ES-I3 (cell line): Measurements from ENCODE around the gene TTYH3.
A peak's percentile ranks its signal among the peaks of the same experiment; 100 is the strongest.

Experiments used
- H3K36me3 ChIP-seq: 2 replicates; pipeline ENCODE4 v1.6.1; 2013; ENCODE audit warnings: mild to moderate bottlenecking, low read length, control low read depth, moderate library complexity; ENCODE audit not compliant: insufficient read depth
- H3K4me1 ChIP-seq: 2 replicates; pipeline ENCODE4 v1.6.1; 2013; ENCODE audit warnings: mild to moderate bottlenecking, control low read depth, low read length; ENCODE audit not compliant: insufficient read depth
- H3K9ac ChIP-seq: 2 replicates; pipeline ENCODE4 v1.6.1; 2013; ENCODE audit warnings: low read depth, mild to moderate bottlenecking, low read length, moderate library complexity
- H3K9me3 ChIP-seq: 2 replicates; pipeline ENCODE4 v1.6.1; 2013; ENCODE audit warnings: mild to moderate bottlenecking, low read length, moderate library complexity; ENCODE audit not compliant: control insufficient read depth, insufficient read depth

The TTYH3 gene

DNA sequence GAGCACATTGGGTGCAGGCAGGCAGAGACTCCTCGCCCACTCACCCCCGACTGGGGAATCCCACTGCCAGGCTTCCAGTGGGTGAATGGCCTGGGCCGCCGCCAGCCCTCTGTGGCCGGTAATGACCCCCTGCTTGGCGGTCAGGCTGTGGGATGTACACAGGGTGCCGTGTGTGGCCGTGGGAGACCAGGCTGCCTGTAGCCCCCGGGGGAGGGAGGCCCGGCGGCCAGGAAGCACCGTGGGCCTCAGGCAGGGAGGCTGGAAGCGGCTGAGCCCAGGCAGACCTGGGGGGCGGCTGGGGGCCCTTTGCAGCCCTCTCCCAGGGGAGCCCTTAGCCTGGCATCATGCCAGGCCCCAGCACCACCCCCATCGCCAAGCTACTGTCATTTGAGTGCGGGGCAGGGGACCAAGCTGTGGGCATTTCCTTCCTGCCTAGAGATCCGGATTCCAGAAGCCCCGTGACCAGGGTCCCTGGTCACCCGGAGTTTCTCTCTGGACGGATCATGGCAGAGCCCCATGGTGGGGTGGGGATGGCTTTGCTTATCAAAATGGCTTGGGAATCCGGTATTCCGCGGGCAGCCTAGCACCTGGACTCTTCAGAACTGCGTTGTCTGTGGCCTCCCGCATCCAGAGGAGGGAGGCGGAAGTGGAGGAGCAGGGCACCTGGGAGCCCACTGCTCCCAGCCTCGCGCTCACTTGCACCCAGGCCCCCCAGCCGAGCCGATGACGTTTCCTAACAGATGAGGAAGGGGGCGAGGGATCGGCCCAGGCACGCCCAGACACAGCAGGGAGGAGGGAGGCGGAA lies 1.1 kb downstream of the TTYH3 start:
- Histone ChIP-seq H3K36me3 (peaks cover 4% of the 10 kb centered on the region; the same call in 1 of the 2 replicates), H3K4me1 (no peaks in the 10 kb centered on the region; the same call in 1 of the 2 replicates), H3K9me3 (no peaks in the 10 kb centered on the region), H3K9ac (peak overlapping the region; percentile 78)

DNA sequence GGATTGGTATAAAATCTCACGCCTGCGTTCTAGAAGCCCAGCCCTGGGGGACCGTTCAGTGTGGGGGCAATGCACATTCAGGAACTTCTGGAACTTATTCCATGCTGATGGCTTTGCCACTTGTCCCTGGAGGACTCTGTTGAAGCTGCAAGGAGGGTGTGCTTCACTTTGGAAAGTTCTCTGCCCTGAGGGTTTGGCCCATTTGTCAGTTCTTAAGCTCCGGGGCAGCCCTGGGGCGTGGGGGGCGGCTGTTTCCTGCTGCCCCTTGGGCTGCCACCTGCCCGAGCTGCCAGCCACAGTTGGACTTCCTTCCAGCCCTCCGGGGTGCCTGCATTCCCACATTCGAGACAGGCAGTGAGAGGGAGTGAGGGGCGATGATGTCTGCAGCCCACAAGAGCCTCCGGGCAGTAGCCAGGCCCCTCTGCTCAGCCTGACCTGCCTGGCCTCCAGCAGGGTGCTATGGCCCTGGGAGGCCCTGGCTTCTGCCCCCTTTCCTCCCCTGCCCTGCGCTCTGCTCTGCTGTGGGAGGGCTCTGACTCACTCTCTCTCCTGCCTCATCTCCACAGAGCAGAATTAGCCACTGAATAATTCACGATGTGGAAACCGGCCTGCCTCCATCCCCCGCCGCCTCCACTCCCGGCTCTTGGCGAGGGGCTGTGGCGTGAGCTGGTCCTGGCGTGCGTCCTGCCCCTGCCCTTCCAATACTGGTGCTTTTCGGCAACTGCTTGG lies 1.9 kb downstream of the TTYH3 start:
- peaks cover 4% of the 10 kb centered on the region; the same call in 1 of the 2 replicates for H3K36me3 ChIP-seq
- peak overlapping the region; percentile 78 for H3K9ac ChIP-seq
- no peaks in the 10 kb centered on the region; the same call in 1 of the 2 replicates for H3K4me1 ChIP-seq
- H3K9me3 ChIP-seq: no peaks in the 10 kb centered on the region

DNA sequence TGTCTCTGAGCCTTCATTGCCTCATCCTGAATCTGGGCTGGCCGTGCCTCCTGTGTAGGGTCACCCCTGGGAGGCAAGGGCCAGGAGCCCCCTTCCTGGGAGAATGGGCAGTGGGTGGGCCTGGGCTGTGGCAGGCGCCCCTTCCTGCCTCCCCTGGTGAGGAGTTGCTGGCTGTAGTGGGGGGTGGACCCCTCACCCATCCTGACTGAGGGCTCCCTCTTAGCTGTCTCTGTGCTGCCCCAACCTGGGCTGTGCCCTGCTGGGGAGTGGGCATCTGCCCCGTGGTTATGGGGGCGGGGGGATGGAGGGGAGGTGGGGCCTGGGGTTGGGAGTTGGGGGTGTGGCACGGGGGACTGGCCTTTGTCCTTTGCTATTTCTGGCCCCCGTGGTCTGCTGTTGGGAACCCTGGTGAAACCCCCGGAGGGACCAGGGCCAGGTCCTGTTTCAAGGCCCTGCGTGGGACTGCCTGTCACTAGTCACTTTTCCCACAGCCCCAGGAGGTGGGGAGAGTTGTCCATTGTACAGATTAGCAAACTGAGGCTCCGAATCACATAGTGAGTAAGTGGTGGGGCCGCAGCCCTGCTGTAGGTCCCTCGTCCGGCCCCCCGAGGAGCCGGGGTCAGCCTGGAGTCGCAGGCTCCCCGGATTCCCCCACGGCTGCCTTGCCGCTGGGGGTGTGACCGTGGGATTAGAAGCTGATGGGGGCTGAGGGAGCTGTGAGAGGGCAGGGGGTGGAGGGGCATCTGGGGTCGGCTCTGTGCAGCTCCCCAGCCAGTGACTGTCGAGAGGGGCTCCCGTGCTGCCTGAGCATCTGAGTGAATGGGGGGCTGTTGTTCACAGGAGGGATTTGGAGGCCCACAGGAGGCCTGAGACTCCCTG lies 2.7 kb downstream of the TTYH3 start:
- H3K36me3 ChIP-seq: peaks cover 4% of the 10 kb centered on the region; the same call in 1 of the 2 replicates
- no peaks in the 10 kb centered on the region for H3K9me3 ChIP-seq
- peak overlapping the region; percentile 78; the same call in 1 of the 2 replicates for H3K9ac ChIP-seq
- no peaks in the 10 kb centered on the region; the same call in 1 of the 2 replicates for H3K4me1 ChIP-seq

DNA sequence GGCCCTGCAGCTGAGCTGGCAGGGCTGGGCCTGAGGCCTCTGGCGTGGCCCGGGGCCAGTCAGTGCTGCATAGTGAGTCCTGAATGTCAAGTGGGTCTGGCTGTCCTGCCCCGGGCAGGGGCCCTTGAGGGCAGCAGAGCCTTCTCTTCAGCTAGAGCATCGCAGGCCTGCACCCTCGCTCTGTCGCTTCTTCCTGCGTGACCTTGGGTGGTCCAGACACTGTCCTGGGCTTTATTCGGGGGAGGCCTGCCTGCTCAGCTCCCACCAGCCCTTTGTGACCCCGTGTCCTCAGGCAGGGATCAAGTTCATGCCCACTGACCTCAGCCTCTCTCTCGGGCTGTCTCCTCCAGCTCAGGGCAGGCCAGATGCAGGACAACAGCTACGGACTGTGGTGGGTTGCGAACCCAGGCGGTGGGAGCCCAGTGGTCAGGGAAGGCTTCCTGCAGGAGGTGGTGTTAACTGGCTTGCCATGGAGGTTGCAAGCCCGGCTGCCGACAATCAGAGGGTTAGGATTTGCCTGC lies 3.4 kb downstream of the TTYH3 start:
- Histone ChIP-seq H3K4me1 (no peaks in the 10 kb centered on the region; the same call in 1 of the 2 replicates), H3K9ac (no peak overlapping the region), H3K36me3 (peaks cover 4% of the 10 kb centered on the region; the same call in 1 of the 2 replicates)

DNA sequence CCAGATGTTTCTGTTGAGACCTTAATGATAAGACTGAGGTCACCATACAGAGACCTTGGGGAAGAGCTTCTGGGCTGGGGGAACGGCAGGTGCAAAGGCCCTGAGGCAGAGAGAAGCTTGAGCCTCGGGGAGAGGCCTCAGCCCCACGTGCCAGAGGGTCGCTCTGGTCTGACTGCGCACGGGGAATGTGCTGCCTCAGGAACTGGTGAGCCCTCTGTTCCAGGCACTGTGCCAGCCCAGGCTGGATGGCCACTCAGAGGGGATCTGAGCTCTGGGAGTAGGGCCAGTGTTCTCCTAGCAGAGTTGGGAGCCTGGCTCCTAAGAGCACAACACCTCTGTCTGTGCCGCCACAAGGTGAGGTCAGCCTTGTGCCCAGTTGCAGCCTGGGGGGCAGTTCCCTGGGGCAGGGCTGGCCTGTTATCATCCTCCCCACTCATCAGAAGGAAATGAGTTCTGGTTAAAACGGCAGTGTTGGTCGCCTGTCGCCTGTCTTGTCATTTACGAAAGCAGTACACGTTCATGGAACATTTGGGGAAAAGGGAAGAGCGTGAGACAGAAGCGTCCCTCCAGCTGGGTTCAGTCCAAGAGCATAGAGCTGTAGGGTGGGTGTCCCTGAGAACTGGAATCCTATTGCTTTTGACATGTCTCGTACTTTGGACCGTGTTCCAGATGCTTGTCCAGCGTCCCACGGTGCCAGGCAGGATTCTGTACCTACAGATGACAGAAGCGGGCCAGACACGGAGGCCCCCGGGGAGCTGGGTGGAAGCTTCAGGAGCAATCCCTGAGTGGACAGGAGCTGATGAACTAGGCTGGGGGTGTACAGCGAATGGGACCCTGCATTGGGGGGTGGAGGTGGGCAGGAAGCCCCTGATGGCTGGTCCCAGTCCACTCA lies 4.3 kb downstream of the TTYH3 start:
- H3K9me3 ChIP-seq: no peaks in the 10 kb centered on the region
- H3K36me3 ChIP-seq: peaks cover 4% of the 10 kb centered on the region; the same call in 1 of the 2 replicates
- no peaks in the 10 kb centered on the region; the same call in 1 of the 2 replicates for H3K4me1 ChIP-seq
- H3K9ac ChIP-seq: no peak overlapping the region

More for the DNA sequence above, 3.4 kb downstream of the TTYH3 start:
- H3K9me3 ChIP-seq: no peaks in the 10 kb centered on the region

DNA sequence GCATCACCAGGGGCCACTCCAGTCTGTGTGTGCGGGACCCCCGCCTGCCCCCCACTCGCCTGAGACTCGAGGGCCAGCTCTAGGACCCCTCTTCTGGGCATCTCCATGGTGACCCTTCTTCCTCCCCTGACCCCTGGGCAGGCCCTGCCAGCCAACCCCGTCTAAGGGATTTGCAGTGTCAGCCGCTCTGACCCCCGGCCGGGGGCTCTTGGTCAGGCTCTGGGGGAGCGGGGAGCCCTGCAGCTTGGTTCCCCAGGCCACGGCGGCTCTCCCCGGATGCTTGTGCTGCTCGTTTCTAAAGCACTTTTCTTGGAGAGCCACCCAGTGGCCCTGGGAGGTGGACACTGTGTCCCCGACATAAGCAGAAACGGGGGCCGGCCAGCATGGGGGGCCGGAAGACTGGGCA lies 5.3 kb downstream of the TTYH3 start:
- Histone ChIP-seq H3K9ac (no peak overlapping the region), H3K4me1 (no peaks in the 10 kb centered on the region; the same call in 1 of the 2 replicates), H3K36me3 (peaks cover 4% of the 10 kb centered on the region; the same call in 1 of the 2 replicates), H3K9me3 (no peaks in the 10 kb centered on the region)

DNA sequence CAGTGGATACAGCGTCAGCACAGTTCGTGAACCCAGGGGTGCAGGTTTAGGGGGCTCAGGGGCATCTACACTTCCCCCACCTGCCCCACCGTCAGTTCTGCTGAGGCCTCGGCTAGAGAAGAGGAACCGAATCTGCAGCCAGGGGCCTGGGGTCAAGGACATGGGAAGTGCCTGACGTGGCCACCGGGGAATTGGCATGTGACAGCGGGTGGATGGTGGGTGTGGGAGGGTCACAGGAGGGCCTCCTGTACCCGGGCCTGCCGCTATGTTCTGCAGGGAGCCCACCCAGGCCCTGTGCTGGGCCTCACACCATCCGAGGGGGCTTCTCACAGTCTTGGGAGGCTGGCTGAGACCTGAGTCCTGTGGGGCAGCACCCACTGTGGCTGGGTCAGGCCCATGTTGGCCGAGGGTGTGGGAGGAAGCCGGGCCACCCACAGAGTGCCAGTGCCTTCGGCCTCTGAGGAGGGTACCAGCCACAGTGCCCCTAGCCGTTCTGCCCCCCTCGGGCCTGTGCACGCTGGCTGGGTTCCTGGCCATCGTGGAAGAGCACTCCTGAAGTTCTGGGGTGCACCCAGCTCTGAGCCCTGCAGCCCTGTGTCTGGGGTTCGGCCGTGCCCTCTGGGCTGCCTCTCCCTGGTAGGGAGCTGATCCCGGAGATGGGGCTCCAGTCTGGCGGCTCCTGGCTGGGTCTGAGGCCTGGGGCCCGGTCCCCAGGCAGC lies 5.9 kb downstream of the TTYH3 start:
- H3K9ac ChIP-seq: no peak overlapping the region
- peaks cover 4% of the 10 kb centered on the region; the same call in 1 of the 2 replicates for H3K36me3 ChIP-seq
- H3K4me1 ChIP-seq: no peaks in the 10 kb centered on the region; the same call in 1 of the 2 replicates
- no peaks in the 10 kb centered on the region for H3K9me3 ChIP-seq

DNA sequence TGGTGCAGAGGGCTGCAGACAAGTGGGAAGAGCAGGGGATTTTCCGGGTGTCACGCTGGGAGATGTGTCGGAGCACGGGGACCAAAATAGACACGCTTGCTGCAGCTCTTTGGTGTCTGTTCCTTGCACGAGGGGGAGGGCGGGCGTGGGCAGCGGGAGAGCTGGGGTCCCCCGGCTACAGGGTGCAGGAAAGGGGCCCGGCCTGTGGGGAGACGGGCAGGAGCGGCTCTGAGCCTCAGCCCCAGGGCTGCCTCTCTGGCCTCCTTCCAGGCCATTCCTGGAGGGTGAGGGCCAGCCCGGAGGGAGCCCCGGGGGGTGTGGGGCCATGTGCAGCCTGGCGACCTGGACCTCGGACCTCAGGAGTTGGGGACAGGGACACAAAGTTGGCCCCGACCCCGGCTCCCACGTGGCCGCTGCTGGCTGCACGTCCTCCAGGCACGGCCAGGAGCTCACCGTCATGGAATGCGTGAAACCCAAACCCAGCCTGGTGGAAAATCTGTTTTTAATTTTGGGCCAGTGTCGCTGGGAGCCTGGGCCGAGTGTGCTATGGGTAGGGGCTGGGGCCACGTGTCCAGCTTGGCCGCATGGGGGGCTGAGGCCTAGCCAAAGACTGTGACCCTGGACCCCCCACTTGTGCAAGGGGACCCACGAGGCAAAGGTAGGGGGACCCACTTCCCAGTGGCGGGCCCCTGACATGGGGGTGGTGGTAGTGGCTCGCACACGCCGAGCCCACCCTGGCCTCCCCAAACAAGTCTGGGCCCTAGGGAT lies 6.6 kb downstream of the TTYH3 start:
- Histone ChIP-seq H3K36me3 (peaks cover 4% of the 10 kb centered on the region; the same call in 1 of the 2 replicates), H3K4me1 (no peaks in the 10 kb centered on the region; the same call in 1 of the 2 replicates), H3K9me3 (no peaks in the 10 kb centered on the region), H3K9ac (no peak overlapping the region)

DNA sequence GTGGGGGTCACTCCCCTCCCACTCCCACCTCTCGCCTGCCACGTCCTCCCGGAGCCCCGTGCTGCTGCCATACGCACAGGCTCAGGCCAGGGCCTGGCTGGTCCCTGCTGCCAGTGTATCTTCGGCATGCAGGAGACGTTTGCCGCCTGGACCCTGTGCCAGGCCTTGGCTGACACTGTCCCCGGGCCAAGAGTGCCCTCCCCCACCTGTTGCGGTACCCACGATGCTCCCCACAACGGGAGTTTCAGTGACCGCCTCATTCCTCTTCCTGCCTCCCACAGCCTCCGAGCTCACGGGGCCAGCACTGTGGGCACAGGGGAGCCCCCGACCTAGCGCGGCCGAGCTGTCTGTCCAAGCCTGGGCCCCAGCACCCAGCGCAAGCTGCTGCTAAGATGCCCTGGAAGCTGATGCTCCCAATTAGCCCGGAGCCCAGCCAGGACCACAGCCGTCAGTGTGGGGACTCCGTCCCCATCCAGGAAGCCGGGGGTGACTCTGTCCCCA lies 7.4 kb downstream of the TTYH3 start:
- Histone ChIP-seq H3K4me1 (peaks cover 3% of the 10 kb centered on the region; the same call in 1 of the 2 replicates), H3K9ac (no peak overlapping the region), H3K36me3 (peaks cover 4% of the 10 kb centered on the region; the same call in 1 of the 2 replicates), H3K9me3 (no peaks in the 10 kb centered on the region)

DNA sequence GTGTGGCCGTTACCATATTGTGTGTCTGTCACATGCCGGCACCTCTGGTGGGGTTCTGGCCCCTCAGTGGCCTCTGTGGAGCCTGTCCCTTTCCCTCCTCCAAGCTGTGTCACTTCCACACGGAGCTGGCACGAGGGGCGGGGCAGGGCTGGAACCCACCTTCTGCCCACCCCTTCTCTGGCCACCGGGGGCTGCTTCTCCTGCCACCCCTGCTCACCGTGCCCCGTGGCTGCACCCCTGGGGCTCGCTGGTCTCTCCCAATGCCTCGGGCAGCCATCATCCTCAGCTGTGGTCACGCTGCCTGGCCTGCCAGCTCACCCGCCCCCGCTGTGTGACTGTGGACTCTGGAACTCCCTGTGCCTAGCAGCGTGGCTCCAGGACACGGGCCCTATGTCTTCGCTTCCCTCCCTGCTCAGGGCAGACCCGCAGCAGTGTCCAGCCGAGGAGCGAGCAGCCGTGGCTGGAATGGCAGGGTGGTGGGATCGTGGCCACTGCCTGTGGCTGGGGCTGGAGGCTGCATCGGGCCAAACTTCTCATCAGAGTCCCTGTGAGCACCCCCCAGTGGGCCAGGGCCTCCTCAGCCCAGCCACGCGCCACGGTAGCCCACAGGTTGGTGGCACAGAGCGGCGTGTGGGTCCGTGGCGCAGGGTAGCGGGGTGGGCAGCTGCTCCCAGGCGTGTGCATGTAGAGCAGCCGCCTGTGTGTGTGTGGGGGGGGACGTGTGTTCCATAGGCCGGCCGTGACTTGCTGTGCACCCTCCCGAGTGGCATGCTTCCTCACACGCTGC lies 8.1 kb downstream of the TTYH3 start:
- H3K4me1 ChIP-seq: peaks cover 10% of the 10 kb centered on the region; the same call in 1 of the 2 replicates
- peaks cover 2% of the 10 kb centered on the region; the same call in 1 of the 2 replicates for H3K36me3 ChIP-seq
- H3K9ac ChIP-seq: no peak overlapping the region
- H3K9me3 ChIP-seq: no peaks in the 10 kb centered on the region

DNA sequence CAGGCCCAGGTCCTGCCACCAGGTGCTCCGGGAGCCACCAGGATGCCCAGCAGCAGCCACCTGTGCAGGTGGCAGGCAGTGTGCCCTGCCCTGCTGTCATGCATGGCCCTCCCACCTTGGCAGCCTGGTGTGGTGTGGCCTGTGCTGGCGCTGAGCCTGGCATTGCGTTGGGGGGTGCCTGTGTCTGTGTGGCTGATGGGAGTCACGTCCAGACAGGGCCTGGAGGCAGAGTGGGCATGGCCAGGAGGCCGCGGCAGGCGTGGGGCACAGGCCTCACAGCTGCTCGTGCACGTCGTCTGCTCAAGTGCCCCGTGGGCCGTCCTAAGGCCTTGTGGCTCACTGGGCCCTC lies 8.7 kb downstream of the TTYH3 start:
- Histone ChIP-seq H3K9ac (no peak overlapping the region), H3K36me3 (no peaks in the 10 kb centered on the region; the same call in 1 of the 2 replicates), H3K4me1 (peaks cover 15% of the 10 kb centered on the region; the same call in 1 of the 2 replicates), H3K9me3 (no peaks in the 10 kb centered on the region)
